ENCODE data around the gene GOLGA7B.

GOLGA7B gene

GRCh38 chr10:97826892-97827291 lies 22.8 kb upstream of the GOLGA7B start:
- DNase-seq = no peak
- no peak for TF ChIP-seq CTCF (IDR thresholded peaks at IDR 0.05; ENCODE audit: low read depth, low read length)
- H3K4me1 ChIP-seq = no peaks in the 10 kb centered on the region
- H3K36me3 ChIP-seq = no peaks in the 10 kb centered on the region
- no peaks in the 10 kb centered on the region for H3K27me3 ChIP-seq
- H3K4me3 ChIP-seq (ENCODE audit: low read depth, low read length) = no peak overlapping the region
- H3K9me3 ChIP-seq = no peaks in the 10 kb centered on the region

GRCh38 chr10:97827702-97828291 lies 21.8 kb upstream of the GOLGA7B start:
- Histone ChIP-seq H3K36me3 (no peaks in the 10 kb centered on the region), H3K9me3 (no peaks in the 10 kb centered on the region), H3K4me3 (ENCODE audit: low read depth, low read length) (no peak overlapping the region), H3K27me3 (no peaks in the 10 kb centered on the region), H3K4me1 (no peaks in the 10 kb centered on the region)
- TF ChIP-seq CTCF (IDR thresholded peaks at IDR 0.05; ENCODE audit: low read depth, low read length) = no peak
- no peak for DNase-seq

GRCh38 chr10:97828721-97829120 lies 20.9 kb upstream of the GOLGA7B start:
- H3K4me1 ChIP-seq = no peaks in the 10 kb centered on the region
- H3K4me3 ChIP-seq (ENCODE audit: low read depth, low read length) = no peak overlapping the region
- no peaks in the 10 kb centered on the region for H3K36me3 ChIP-seq
- H3K27me3 ChIP-seq = no peaks in the 10 kb centered on the region
- no peak for DNase-seq
- no peak for TF ChIP-seq CTCF (IDR thresholded peaks at IDR 0.05; ENCODE audit: low read depth, low read length)
- no peaks in the 10 kb centered on the region for H3K9me3 ChIP-seq

- no peaks in the 10 kb centered on the region for H3K36me3 ChIP-seq
- no peaks in the 10 kb centered on the region for H3K27me3 ChIP-seq
- no peak for DNase-seq
- no peak for TF ChIP-seq CTCF (IDR thresholded peaks at IDR 0.05; ENCODE audit: low read depth, low read length)
- H3K4me1 ChIP-seq = no peaks in the 10 kb centered on the region
- H3K9me3 ChIP-seq = no peaks in the 10 kb centered on the region
- H3K4me3 ChIP-seq (ENCODE audit: low read depth, low read length) = no peak overlapping the region
Measured at GRCh38 chr10:97830064-97830463, 19.6 kb upstream of the GOLGA7B start.

GRCh38 chr10:97831259-97831658 lies 18.4 kb upstream of the GOLGA7B start:
- no peak overlapping the region for H3K4me3 ChIP-seq (ENCODE audit: low read depth, low read length)
- TF ChIP-seq CTCF (IDR thresholded peaks at IDR 0.05; ENCODE audit: low read depth, low read length) = no peak
- H3K27me3 ChIP-seq = no peaks in the 10 kb centered on the region
- no peaks in the 10 kb centered on the region for H3K9me3 ChIP-seq
- H3K36me3 ChIP-seq = no peaks in the 10 kb centered on the region
- no peaks in the 10 kb centered on the region for H3K4me1 ChIP-seq
- no peak for DNase-seq

GRCh38 chr10:97836446-97836845 lies 13.2 kb upstream of the GOLGA7B start:
- H3K9me3 ChIP-seq = no peaks in the 10 kb centered on the region
- TF ChIP-seq CTCF (IDR thresholded peaks at IDR 0.05; ENCODE audit: low read depth, low read length) = no peak
- H3K27me3 ChIP-seq = no peaks in the 10 kb centered on the region
- H3K4me1 ChIP-seq = no peaks in the 10 kb centered on the region
- DNase-seq = no peak
- no peaks in the 10 kb centered on the region for H3K36me3 ChIP-seq
- no peak overlapping the region for H3K4me3 ChIP-seq (ENCODE audit: low read depth, low read length)
